MCF 10A (cell line): Measurements from ENCODE around the gene PNRC1. TPM values are rescaled to one million over a fixed set of nuclear protein-coding genes. Genes with fewer than 3 reads are reported as not detected.
"Not testable (repeated sequence)": the region's sequence is repeated elsewhere in the genome, so short reads cannot be mapped to it uniquely, and the experiment has no call there.

ENCODE experiments used
- BruUV-seq: library from RNA; stranded (reverse); fragments of 400-500 nt; replicated peaks from 2 replicates; lab custom pipeline; 2021; lab: Mats Ljungman, UMichigan
- CTCF ChIA-PET: fragments of 300-600 bp; sonication (Branson Sonifier 250); formaldehyde crosslinking; extraction: SDS; loops from one replicate; lab custom pipeline; 2021; ENCODE audit warnings: antibody characterized with exemption, inconsistent platforms; lab: Yijun Ruan, JAX
- POLR2A ChIA-PET: fragments of 300-600, 350-650 bp; sonication (Branson Sonifier 250); formaldehyde crosslinking; extraction: SDS; loops from one replicate; lab custom pipeline; 2020; ENCODE audit warnings: antibody characterized with exemption, inconsistent platforms; lab: Yijun Ruan, JAX
- DNase-seq: peaks from one replicate; pipeline ENCODE4 v3.0.0-alpha.2; 2018; ENCODE audit not compliant: unreplicated experiment
- H3K27ac Mint-ChIP-seq: one replicate; pipeline ENCODE4 v1.8.0; 2022; ENCODE audit warnings: mild to moderate bottlenecking, low read depth, mixed read lengths; ENCODE audit not compliant: unreplicated experiment
- H3K27me3 Mint-ChIP-seq: one replicate; pipeline ENCODE4 v1.8.0; 2022; ENCODE audit warnings: mixed read lengths; ENCODE audit not compliant: insufficient read depth, unreplicated experiment
- H3K36me3 Mint-ChIP-seq: one replicate; pipeline ENCODE4 v1.8.0; 2022; ENCODE audit warnings: mild to moderate bottlenecking, moderate library complexity, mixed read lengths; ENCODE audit not compliant: insufficient read depth, unreplicated experiment
- H3K4me1 Mint-ChIP-seq: one replicate; pipeline ENCODE4 v1.8.0; 2022; ENCODE audit warnings: mixed read lengths; ENCODE audit not compliant: insufficient read depth, unreplicated experiment
- H3K4me3 Mint-ChIP-seq: one replicate; pipeline ENCODE4 v1.8.0; 2022; ENCODE audit warnings: mild to moderate bottlenecking, moderate library complexity, mixed read lengths; ENCODE audit not compliant: unreplicated experiment
- H3K9me3 Mint-ChIP-seq: one replicate; pipeline ENCODE4 v1.8.0; 2022; ENCODE audit warnings: mixed read lengths; ENCODE audit not compliant: unreplicated experiment
- intact Hi-C: fragments of 100-400 bp; cut with micrococcal nuclease; formaldehyde crosslinking; loops from 2 replicates; pipeline ENCODE4 v1.14.1; 2022
- total RNA-seq: library from RNA; stranded (reverse); gene quantifications from 2 replicates; pipeline ENCODE4 v1.2.3, GENCODE V29; 2022
- TF ChIP-seq, protein P1 (sequence below): fragments of 200-600 bp; IDR thresholded peaks from one replicate; pipeline ENCODE4 v1.8.0; 2022; ENCODE audit warnings: antibody characterized with exemption, mild to moderate bottlenecking; ENCODE audit not compliant: unreplicated experiment

Gene PNRC1
- total RNA-seq, 1 experiment from 2014 or later: 158 TPM

GRCh38 chr6:89057759-89058158 lies 22.8 kb upstream of the PNRC1 start:
- no TSS peak for BruUV-seq
- TF ChIP-seq, protein P1, sequence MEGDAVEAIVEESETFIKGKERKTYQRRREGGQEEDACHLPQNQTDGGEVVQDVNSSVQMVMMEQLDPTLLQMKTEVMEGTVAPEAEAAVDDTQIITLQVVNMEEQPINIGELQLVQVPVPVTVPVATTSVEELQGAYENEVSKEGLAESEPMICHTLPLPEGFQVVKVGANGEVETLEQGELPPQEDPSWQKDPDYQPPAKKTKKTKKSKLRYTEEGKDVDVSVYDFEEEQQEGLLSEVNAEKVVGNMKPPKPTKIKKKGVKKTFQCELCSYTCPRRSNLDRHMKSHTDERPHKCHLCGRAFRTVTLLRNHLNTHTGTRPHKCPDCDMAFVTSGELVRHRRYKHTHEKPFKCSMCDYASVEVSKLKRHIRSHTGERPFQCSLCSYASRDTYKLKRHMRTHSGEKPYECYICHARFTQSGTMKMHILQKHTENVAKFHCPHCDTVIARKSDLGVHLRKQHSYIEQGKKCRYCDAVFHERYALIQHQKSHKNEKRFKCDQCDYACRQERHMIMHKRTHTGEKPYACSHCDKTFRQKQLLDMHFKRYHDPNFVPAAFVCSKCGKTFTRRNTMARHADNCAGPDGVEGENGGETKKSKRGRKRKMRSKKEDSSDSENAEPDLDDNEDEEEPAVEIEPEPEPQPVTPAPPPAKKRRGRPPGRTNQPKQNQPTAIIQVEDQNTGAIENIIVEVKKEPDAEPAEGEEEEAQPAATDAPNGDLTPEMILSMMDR: no peak

DNA sequence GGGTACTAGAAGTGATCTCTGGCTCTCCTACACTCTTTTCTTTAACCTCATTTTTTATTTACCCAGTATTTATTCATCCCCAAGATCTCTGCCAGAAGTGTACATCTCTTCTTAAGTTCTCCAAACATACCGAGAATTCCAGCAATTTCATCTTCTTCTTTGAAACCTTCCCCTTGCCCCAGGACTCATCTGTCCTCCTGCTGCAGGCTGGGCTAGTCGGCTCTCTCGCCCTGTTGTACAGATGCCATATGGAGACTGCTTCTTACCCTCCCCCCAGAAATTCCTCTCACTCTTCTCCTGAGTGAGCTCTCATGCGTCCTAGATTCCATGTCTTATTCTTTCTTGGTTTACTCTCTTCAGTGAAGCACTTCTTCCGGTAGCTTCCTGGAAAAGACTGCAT lies 21.9 kb upstream of the PNRC1 start:
- Mint-ChIP-seq H3K27ac (no peak overlapping the region), H3K27me3 (no peaks in the 10 kb centered on the region), H3K4me1 (peaks cover 5% of the 10 kb centered on the region), H3K36me3 (no peaks in the 10 kb centered on the region), H3K4me3 (no peak overlapping the region), H3K9me3 (no peaks in the 10 kb centered on the region)
- TF ChIP-seq, protein P1: no peak
- BruUV-seq: no TSS peak
- ChIA-PET POLR2A (interaction anchor here (0.6 to 2.5 kb wide), 4 partner anchors 8 to 614 kb away, joined by 3 to 15 read pairs (median 5); partner anchors contain the start of gene PNRC1), CTCF (no interaction called here)
- intact Hi-C loops: no loop called here
- DNase-seq: no peak

More at GRCh38 chr6:89057759-89058158, 22.8 kb upstream of the PNRC1 start:
- Mint-ChIP-seq H3K4me1 (peaks cover 5% of the 10 kb centered on the region), H3K9me3 (no peaks in the 10 kb centered on the region), H3K4me3 (no peak overlapping the region), H3K27me3 (no peaks in the 10 kb centered on the region), H3K36me3 (no peaks in the 10 kb centered on the region), H3K27ac (no peak overlapping the region)
- ChIA-PET CTCF (interaction anchor here (1.0 kb wide), 1 partner anchor 22 kb away, joined by 3 read pairs; no protein-coding TSS in a partner anchor), POLR2A (interaction anchor here (0.8 to 2.5 kb wide), 4 partner anchors 7 to 585 kb away, joined by 3 to 15 read pairs (median 4); partner anchors contain the start of gene PNRC1)
- DNase-seq: no peak
- intact Hi-C loops: no loop called here

DNA sequence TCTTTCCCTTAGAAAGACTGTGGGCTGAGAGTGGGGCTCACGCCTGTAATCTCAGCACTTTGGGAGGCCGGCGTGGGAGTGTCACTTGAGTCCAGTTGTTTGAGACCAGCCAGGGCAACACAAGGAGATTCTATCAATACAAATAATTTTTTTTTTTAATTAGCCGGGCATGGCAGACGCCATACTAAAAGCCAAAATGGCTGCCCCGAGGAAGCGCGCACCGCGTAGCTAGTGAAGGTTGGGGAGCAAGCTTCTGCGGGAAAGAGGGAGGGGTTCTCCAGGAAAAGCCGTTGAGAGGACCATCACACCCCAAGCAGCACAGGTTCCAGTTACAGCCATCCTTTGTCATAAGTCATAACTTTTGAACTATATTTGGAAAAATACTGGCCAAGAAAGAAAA lies 21.3 kb upstream of the PNRC1 start:
- TF ChIP-seq, protein P1: no peak
- no peak for DNase-seq
- ChIA-PET POLR2A (interaction anchor here (0.6 to 2.5 kb wide), 6 partner anchors 9 to 615 kb away, joined by 3 to 15 read pairs (median 4); partner anchors contain the start of genes PM20D2 and PNRC1), CTCF (interaction anchor here (0.6 kb wide), 1 partner anchor 72 kb away, joined by 3 read pairs; no protein-coding TSS in a partner anchor)
- H3K4me1 Mint-ChIP-seq: no peaks in the 10 kb centered on the region
- no peaks in the 10 kb centered on the region for H3K9me3 Mint-ChIP-seq
- intact Hi-C loops: no loop called here
- no peak overlapping the region for H3K27ac Mint-ChIP-seq
- BruUV-seq: no TSS peak
- no peak overlapping the region for H3K4me3 Mint-ChIP-seq
- H3K27me3 Mint-ChIP-seq: no peaks in the 10 kb centered on the region
- H3K36me3 Mint-ChIP-seq: no peaks in the 10 kb centered on the region

DNA sequence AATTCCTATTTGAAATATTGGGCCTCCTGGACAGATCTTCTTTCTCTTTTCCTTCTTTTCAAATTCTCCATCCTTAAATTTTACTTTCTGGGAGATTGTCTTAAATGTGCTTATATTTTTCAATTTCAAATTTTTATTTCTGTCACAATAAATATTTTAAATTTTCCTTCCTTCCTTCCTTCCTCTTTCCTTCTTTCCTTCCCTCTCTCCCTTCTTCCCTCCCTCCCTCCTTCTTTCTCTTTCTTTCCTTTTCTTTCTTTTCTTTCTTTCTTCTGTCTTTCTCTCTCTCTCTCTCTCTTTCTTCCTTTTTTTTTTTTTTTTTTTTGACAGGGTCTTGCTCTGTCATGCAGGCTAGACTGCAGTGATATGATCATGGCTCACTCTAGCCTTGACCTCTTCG lies 16.7 kb upstream of the PNRC1 start:
- ChIA-PET CTCF (no interaction called here), POLR2A (interaction anchor here (0.9 kb wide), 1 partner anchor 13 kb away, joined by 3 read pairs; no protein-coding TSS in a partner anchor)
- Mint-ChIP-seq H3K36me3 (no peaks in the 10 kb centered on the region), H3K27ac (no peak overlapping the region), H3K4me1 (peaks cover 12% of the 10 kb centered on the region), H3K9me3 (no peaks in the 10 kb centered on the region), H3K27me3 (no peaks in the 10 kb centered on the region), H3K4me3 (no peak overlapping the region)
- DNase-seq: no peak
- TF ChIP-seq, protein P1: no peak
- BruUV-seq: no TSS peak
- intact Hi-C loops: no loop called here

DNA sequence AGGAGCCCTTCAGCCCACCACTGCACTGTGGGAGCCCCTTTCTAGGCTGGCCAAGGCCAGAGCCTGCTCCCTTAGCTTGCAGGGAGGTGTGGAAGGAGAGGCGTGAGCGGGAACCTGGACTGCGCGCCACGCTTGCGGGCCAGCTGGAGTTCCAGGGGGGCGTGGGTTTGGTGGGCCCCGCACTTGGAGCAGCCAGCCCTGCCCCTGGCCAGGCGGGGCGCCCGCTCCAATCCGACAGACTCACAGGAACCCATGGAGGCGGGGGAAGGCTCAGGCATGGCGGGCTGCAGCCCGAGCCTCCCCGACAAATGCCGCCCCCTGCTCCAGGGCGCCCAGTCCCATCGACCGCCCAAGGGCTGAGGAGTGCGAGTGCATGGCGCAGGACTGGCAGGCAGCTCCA lies 15.6 kb upstream of the PNRC1 start:
- intact Hi-C loops, H3K27me3 Mint-ChIP-seq, DNase-seq, BruUV-seq, H3K36me3 Mint-ChIP-seq, H3K27ac Mint-ChIP-seq, H3K9me3 Mint-ChIP-seq, H3K4me3 Mint-ChIP-seq: not testable (repeated sequence)
- ChIA-PET CTCF (interaction anchor here (0.9 to 1.1 kb wide), 4 partner anchors 12 to 82 kb away, joined by 3 to 8 read pairs (median 5); no protein-coding TSS in a partner anchor), POLR2A (interaction anchor here (1.2 to 8.4 kb wide), 2 partner anchors 16 to 29 kb away, joined by 3 to 124 read pairs; partner anchors contain the start of gene PNRC1)
- peaks cover 12% of the 10 kb centered on the region for H3K4me1 Mint-ChIP-seq

DNA sequence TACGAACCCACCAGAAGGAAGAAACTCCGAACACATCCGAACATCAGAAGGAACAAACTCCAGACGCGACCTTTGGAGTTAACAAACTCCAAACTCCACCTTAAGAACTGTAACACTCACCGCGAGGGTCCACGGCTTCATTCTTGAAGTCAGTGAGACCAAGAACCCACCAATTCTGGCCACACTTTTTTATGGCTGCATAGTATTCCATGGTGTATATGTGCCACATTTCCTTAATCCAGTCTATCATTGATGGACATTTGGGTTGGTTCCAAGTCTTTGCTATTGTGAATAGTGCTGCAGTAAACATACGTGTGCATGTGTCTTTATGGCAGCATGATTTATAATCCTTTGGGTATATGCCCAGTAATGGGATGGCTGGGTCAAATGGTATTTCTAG lies 14.4 kb upstream of the PNRC1 start:
- H3K27me3 Mint-ChIP-seq, H3K4me3 Mint-ChIP-seq, DNase-seq, H3K27ac Mint-ChIP-seq, H3K36me3 Mint-ChIP-seq, H3K9me3 Mint-ChIP-seq, intact Hi-C loops, BruUV-seq: not testable (repeated sequence)
- H3K4me1 Mint-ChIP-seq: peaks cover 12% of the 10 kb centered on the region
- POLR2A ChIA-PET: interaction anchor here (0.8 to 8.4 kb wide), 5 partner anchors 13 to 55 kb away, joined by 3 to 124 read pairs (median 15); partner anchors contain the start of gene PNRC1
- CTCF ChIA-PET: interaction anchor here (0.6 to 1.1 kb wide), 4 partner anchors 13 to 466 kb away, joined by 3 to 8 read pairs (median 4); no protein-coding TSS in a partner anchor
